HL-60/S4 treated with retinoic acid at 250 ng/mL for 4 days and 3 days (cell line): ENCODE results near the gene DECR2.
"Not testable (repeated sequence)": the region's sequence is repeated elsewhere in the genome, so short reads cannot be mapped to it uniquely, and the experiment has no call there.

Experiments used
- in situ Hi-C: fragments of 300-500 bp; cut with MboI; formaldehyde crosslinking; loops from 2 replicates; pipeline ENCODE4 v1.7.0; 2022; ENCODE audit warnings: low sequenced_read_pairs

DECR2 gene

DNA sequence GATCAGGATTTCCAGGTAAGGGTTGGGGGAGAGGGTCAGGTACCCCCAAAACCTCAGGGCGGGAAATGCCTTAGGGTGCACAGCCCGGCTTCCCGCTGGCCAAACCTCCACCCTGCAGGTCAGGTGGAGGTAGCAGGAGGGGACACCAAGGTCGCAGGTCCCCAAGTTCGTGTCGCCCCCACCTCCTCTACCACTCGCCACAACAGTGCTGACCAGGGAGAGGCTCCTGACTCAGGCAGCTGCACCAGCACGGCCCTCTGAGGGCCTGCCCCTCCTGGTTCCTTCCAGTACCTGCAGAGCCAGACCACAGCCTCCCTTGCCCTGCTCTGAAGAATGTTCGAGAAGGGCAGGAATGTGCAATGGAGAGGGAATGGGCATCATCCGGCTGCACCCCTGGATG lies 35.2 kb upstream of the DECR2 start:
- in situ Hi-C loops = no loop called here

DNA sequence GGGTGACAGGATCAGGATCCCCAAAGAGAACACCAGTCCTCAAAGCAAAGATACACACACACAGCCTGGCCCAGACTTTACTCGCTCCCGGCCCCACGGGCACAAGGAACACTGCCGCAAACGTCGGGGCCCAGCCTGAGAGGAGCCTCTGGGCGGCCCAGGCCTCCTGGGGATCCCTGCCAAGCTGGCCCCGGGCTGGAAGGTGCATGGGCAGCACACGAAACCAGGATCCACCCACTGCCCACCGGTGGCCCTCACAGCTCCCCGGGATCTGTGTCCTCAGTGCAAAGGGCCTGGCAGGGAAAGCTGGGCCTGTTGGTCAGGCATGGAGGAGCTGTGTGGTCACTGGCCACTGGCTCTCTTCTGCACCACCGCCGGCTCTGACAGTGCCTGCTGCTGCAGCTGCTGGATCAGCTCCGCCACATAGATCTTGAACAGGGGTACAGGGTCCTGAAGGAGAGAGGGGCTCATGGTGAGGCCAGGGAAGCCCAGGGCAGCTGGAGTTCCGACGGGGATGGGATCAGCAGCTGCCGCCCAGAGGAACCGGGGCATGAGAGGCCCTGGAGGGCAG lies 34.3 kb upstream of the DECR2 start:
- in situ Hi-C loops = no loop called here

DNA sequence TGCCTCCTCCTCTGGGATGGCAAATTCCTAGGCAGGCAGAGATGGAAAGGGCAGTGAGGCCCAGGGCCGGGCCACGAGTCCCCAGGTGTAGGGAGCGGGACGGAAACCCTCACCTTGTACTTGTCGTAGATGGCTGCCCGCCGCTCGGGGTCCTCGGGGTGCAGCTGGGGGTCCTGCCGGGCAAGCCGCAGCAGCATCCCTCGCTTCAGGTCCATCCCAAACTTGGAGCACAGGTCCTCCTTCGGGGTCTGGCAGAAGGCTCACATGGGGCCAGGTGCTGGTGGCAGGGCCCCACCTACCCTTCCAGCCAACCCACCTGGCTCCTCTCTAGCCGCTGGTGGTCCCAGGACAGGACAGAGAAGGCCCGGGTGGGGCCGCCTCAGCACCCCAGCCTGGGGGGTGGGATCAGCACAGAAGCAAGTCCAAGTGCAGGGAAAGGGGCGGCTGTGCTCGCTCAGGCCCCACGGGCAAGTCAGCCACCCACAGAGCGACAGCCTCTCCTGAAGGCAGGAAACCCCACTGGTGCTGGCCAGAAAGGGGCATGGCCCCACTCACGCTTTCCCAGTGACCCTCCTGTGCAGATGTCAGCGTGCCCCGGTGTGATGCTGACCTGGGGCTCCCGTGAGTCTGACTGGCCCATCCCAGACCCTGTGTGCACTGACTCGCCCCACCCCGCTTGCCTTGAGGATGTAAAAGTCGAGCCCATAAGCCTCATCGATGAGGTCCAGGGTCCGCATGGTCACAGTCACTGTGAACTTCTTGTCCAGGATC lies 33.1 kb upstream of the DECR2 start:
- in situ Hi-C loops = no loop called here

GRCh38 chr16:369275-369865 lies 32.3 kb upstream of the DECR2 start:
- in situ Hi-C loops = no loop called here

DNA sequence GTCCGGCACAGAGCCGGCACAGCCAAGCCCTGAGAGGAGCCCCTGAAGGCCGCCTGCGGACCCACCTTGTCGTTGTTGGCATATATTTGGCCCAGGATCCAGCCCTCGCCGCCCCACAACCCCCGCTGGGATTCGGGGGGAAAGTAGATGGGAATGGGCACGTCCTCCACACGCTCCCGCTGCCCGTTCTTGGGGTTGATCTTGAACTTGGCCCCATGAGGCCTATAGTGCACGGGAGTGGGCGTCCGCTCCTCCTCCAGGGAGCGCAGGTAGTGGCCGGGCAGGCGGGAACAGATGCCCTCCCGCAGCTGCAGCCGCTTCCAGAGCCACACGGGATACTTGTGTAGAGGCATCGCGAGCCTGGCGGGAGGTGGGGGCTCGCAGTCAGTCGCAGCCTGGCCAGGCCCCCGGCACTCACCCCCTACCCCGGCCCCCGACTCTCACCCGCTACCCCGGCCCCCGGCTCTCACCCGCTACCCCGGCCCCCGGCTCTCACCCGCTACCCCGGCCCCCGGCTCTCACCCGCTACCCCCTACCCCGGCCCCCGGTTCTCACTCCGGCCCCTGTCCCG lies 31.7 kb upstream of the DECR2 start:
- in situ Hi-C loops = no loop called here

GRCh38 chr16:370443-370842 lies 31.2 kb upstream of the DECR2 start, which contains the start of gene MRPL28:
Gene MRPL28 (minus strand): TSS chr16:370538. CDS start chr16:370218, 320 bp downstream.
- in situ Hi-C loops = no loop called here

- in situ Hi-C loops = no loop called here
Measured at GRCh38 chr16:370979-371514, 30.6 kb upstream of the DECR2 start.

- in situ Hi-C loops = no loop called here
Measured at GRCh38 chr16:371515-372301, 30.0 kb upstream of the DECR2 start.

GRCh38 chr16:372302-372983 lies 29.2 kb upstream of the DECR2 start:
- in situ Hi-C loops = no loop called here

DNA sequence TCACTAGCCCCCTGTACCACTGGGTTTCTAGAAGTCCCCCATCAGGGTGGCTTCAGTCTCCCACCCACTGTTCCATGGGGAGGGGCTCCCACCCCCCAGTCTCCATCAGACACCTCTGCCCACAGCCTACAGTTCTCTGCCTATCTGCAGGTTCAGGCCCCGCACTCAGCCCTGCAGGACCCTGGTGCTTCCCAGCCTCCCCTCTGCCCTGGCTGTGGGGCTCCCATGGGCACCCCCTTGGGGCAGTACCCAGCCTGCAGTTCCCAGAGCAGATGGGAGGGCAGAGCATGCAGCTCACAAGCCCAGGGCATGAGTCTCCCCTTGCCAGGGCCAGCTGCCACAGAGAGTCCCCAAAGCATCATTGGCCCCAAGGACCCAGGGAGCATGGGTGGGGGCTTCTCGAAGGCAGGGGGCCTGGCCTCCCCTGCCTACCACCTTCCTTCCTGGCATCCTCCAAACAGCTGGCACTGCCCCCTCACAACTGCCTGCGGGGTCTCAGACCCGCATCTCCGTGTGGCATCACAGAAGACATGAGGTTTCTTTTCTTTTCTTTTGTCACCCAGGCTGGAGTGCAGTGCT lies 28.6 kb upstream of the DECR2 start:
- in situ Hi-C loops = no loop called here

DNA sequence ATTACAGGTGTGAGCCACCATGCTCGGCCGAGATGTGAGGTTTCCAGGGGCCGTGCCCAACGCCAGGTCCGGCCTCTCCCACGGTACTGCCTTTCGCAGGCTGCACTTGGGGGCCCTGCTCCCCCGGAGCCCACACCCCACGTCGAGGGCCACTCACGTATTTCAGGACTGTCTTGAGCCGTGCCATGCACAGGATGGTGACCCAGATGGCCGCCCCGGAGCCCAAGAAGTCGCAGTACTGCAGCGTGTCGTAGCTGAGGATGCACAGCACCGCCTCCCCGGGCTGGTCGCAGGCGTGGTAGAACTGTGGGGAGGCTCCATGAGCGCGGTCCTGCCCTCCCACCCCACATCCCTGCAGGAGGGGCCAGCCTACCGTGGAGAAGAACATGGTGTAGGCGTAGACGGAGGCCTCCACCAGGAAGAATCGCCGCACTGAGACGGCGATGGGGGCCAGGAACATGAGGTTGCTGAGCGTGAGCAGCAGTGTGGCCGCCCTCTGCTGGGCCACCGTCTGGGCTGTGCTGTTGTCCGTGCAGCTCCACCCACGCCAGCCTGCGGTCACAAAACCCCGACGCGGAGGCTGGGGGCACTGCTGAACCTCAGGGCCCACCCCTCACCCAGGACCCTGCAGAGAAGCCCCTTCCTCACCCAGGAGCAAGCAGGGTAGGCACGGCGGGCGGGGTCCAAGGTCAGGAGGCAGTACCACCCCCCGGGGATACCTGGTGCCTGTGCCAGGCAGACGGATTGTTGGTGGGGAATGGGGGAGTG lies 27.7 kb upstream of the DECR2 start:
- in situ Hi-C loops = no loop called here

- in situ Hi-C loops = no loop called here
Measured at GRCh38 chr16:374616-374926, 27.1 kb upstream of the DECR2 start.

- in situ Hi-C loops = no loop called here
Measured at GRCh38 chr16:375212-375611, 26.5 kb upstream of the DECR2 start.

DNA sequence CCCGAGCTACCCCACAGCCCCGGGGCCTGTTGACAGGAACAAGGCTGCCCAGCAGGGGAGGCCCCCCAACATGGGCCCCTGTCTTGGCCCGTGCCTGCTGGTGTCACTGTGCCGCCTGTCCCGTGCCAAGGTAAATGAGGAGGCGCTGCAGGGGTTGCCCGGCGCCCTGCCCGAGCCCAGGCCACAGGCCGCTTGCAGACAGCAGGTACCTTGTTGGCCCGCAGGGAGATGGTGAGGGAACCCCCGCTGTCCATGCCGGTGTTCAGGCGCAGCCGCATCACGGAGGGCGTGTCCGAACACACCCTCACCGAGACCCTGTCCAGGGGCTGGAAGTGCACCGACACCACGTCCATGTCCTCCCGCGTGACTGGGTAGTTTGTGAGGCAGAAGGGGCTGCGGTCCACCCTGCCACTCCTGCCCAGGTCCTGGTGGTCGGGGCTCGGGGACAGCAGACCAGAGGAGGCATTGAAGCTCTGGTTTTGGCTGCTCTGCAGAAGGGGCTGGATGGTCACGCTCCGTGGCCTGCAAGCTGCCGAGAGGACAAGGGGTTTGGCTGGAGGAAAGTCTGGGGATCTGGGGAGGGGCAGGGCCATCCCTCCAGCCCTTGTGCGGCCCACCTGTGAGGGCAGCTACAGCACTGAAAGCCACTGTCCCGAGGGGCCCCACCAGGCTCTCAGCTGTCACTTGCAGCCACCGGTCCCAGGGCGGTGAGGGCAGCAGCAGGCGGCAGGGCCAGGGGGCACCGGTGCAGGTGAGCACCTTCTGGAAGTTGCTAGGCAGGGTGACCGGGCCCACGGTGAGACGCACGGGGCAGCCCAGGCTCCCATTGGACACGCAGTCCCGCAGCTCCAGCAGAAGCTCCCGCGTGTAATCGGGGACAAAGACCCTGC lies 25.5 kb upstream of the DECR2 start:
- in situ Hi-C loops = no loop called here

- in situ Hi-C loops = no loop called here
Measured at GRCh38 chr16:376817-377418, 24.8 kb upstream of the DECR2 start.

DNA sequence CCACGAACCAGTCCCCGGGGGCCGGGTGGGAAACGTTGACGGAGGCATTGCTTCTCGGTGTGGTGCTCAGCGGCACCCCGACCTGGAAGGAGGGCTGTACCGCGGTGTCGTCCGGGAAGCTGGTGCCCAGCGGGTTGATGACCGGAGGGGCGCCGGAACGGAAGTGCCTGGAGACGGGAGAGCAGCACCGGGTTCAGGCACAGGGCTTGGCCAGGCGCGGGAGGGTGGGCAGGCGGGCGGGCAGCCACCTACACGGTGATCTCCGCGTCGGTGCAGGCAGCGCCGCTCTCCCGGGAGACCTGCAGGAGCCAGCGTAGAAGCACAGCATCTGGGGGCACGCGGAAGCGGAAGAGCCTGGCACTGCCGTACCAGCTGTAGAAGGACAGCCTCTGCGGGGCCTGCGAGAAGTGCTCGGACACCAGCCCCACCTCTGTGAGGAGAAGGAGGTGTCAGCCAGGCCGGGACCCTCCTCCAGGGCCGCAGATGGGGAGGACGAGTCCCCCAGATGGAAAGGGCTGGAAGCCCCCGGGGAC lies 24.2 kb upstream of the DECR2 start:
- in situ Hi-C loops = no loop called here

DNA sequence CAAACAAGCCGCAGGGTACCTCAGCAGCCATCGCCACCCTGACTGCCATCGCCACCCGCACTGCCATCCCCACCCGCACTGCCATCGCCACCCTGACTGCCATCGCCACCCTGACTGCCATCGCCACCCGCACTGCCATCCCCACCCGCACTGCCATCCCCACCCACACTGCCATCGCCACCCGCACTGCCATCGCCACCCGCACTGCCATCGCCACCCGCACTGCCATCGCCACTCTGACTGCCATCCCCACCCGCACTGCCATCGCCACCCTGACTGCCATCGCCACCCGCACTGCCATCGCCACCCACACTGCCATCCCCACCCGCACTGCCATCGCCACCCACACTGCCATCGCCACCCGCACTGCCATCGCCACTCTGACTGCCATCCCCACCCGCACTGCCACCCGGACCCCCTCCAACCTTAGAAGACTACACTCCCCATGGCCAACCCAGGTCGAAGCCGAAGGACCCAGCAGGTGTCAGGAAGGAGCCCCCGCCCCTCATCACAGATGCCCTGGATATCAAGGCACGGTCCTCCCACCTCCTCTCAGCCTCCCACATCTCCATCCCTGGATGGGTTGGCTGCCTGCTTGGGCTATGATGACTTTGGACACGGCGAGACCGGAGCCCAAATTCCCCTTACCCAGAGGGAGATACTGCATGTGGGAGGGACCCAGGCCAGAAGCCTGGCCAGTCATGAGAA lies 23.4 kb upstream of the DECR2 start:
- in situ Hi-C loops = not testable (repeated sequence)
